AG09309 (cell line): ENCODE measurements around the gene CCT6B.

Source experiments
- DNase-seq: peaks from one replicate; pipeline ENCODE4 v3.0.0-alpha.2; 2010; ENCODE audit warnings: low read depth
- H3K4me3 ChIP-seq: 2 replicates; pipeline ENCODE4 v1.5.1; 2011; ENCODE audit warnings: mild to moderate bottlenecking, low read depth, low read length, moderate library complexity; ENCODE audit not compliant: control insufficient read depth
- CTCF ChIP-seq: IDR thresholded peaks from 2 replicates; pipeline ENCODE4 v1.5.1; 2011; ENCODE audit warnings: mild to moderate bottlenecking, low read depth, low read length, inconsistent platforms; ENCODE audit not compliant: insufficient read depth, control insufficient read depth; ENCODE audit errors: missing control alignments

CCT6B gene

GRCh38 chr17:34892461-34893249 lies 68.6 kb downstream of the CCT6B start:
- TF ChIP-seq CTCF = peak; percentile 48
- no peak for DNase-seq
- no peak overlapping the region for H3K4me3 ChIP-seq

DNA sequence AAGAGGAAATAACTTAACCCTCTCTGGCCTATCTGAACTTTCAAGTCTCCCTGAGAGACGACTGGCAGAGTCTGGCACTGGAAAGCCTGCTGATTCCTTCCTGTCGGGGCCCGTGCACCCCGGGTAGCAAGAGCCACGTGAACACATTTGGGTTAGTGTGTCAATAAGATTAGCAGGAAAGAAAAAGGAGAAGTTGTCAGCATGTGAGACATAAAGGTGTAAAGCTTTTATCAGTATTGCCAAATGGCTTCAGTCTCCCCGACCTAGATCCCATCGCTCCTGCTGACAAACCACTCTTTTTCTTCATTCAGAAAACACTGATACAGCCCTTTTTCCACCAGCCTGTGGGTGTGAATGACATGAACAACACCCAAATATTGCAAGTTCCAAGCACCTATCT lies 74.4 kb downstream of the CCT6B start:
- DNase-seq = no peak
- H3K4me3 ChIP-seq = no peak overlapping the region
- TF ChIP-seq CTCF = no peak

- TF ChIP-seq CTCF = no peak
- no peak overlapping the region for H3K4me3 ChIP-seq
- no peak for DNase-seq
Observed at GRCh38 chr17:34885076-34885475, 76.2 kb downstream of the CCT6B start.

DNA sequence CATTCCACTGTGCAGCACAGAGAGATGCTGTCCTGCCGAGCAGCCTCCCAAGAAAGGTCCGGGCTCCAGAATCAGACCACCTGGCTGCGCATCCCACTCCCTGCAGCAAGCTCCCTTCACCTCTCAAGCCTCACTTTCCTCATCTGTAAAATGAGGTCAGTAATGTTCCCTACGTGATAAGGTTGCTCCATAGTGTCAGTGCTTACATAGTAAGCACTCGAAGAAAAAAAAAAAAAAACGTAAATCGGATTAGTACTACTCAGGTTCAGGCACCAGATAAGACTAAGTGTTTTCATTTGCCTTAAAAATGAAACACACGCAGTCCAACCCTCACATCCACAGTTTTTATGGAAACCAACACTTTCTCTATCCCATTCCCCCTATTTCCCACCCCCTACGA lies 76.7 kb downstream of the CCT6B start:
- no peak for TF ChIP-seq CTCF
- H3K4me3 ChIP-seq = no peak overlapping the region
- no peak for DNase-seq

- DNase-seq = no peak
- no peak overlapping the region for H3K4me3 ChIP-seq
- TF ChIP-seq CTCF = no peak
Observed at GRCh38 chr17:34883106-34884000, 77.9 kb downstream of the CCT6B start.

DNA sequence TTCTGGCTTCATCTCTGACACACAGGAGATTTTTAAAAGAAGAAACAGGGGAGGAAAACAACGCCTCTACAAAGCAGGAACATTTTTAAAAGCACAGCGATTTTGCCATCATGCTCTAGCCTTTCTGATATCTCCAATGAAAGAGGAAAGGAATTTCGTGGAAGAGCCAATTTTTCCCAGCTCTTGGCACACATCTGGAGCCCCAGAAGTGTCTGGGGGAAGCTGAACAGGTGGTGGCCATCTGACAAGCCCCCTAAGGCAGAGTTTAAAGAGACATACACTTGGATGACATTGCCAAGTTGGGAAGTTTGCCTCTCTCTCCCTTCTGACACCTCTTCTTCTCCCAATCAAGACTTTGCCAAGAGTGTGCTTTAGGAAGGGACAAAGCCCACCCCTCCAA lies 82.1 kb downstream of the CCT6B start:
- no peak for TF ChIP-seq CTCF
- H3K4me3 ChIP-seq = no peak overlapping the region
- DNase-seq = no peak
